OCI-M1 (cell line): ENCODE measurements around the gene TRMO.

ENCODE experiments used
- DNase-seq: peaks from one replicate; lab custom pipeline; 2025; lab: John Stamatoyannopoulos, UW

Gene TRMO

DNA sequence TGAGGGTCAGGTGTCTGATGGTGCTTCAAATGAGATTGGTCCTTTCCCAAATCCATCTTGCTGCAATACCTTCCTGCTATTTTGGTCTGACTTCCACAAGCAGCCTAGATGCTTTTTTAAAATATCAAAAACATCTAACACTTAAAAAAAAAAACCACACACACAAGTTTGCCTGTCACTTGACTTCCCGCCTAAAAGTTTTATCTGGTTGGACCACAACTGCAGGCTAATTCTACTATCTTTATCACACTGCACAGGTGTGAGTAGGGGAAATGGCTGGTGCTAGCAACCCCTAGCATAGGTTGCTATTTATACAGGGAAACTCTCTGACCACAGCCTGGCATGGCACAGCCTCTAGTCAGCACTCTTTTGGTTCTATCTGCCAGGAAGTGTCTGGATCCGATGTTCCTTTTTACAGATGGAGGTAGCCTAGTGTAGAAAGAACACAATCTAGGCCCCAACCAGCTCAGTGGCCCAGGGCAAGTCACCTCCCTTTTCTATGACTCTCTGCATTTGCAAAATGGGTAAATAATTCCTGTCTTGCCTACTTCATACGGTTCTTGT is 15.9 kb upstream of the TRMO start, which contains the start of gene HEMGN:
Gene HEMGN, minus strand, starts transcription at position 92 of the 564 bp plus-strand sequence. Its CDS starts 36 bp downstream, at position 56.
- DNase-seq, result peak; percentile 93

DNA sequence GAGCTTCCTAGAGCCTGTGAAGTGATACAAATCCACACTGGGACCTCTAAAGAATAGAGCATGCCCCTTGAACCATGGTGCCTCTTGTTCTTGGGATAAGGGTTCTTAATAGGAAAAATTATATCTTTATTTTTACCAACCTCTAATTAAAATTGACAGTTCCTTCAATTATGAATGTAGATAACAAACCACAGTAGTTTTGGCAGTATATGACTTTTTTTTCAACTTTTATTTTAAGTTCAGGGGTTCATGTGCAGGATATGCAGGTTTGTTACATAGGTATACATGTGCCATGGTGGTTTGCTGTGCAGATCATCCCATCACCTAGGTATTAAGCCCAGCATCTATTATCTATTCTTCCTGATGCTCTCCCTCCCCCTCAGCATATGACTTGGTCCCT is 14.7 kb upstream of the TRMO start:
- DNase-seq, result no peak

DNA sequence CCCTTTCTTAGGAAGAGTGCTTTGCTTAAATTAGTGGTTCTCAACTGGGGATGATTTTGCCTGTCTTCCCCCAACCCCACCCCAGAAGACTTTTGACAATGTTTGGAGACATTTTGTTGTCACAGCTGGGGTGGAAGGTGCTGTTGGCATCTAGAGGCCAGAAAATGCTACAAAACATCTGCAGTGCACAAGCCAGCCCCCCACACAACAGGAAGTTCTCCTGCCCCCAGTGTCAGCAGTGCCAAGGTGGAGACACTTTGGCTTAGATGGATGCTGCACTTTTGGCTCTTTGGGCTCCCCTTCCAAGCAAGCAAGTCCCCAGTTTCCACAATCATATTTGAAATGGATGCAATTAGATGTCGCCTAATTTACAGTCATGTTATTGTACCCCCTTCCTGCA is 13.0 kb upstream of the TRMO start:
- no peak for DNase-seq

- DNase-seq, result no peak
Observed at GRCh38 chr9:97934321-97935115, 12.2 kb upstream of the TRMO start.

GRCh38 chr9:97933297-97933998 is 11.1 kb upstream of the TRMO start:
- DNase-seq, result peak; percentile 12

DNA sequence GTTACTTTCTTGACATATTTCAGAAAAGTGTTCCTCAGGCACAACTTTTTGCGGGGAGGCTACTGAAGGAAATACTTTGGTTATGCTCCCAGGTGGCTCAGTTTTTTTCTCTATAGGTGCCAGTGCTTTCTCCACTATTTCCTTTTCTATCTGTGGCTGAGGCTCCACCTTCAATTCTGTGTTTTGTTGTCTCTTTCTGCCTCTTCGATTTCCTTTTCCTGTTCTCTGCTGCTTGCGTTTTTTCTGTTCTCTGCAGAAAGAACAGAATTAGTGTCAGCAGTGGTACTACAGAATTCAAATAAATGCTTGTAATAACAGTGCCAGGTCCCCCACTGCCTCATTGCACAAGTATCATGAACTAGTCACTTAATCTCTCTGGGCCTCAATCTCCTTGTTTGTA is 8.7 kb upstream of the TRMO start:
- DNase-seq, result no peak

DNA sequence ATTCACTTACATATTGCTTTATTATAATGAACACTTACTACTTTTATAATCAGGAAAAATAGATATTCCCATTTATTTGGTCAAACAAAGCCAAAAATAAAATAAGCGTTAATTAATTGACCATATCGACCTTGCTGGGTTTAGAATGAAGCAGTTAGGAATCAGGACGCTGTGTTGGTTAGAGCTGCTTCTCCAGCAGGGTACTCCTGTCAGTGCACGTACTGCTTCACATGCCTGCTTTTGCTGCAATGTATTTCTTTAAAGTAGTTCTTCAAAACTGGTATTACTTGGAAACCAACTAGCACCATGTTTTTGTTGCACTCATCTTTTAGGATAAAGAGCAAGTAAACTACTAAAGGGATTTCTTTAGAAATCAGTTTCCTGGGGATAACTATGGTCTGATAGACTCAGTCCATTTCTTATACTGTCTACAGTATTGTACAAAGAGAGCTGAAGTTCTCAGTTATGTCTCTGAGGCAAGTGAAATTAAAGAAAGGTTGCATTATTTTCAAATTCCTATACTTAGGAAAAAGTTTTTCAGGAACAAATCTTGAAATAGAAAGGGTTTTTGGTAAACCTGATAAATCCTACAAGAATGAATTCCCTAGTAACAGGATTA is 6.8 kb upstream of the TRMO start:
- DNase-seq, result no peak

DNA sequence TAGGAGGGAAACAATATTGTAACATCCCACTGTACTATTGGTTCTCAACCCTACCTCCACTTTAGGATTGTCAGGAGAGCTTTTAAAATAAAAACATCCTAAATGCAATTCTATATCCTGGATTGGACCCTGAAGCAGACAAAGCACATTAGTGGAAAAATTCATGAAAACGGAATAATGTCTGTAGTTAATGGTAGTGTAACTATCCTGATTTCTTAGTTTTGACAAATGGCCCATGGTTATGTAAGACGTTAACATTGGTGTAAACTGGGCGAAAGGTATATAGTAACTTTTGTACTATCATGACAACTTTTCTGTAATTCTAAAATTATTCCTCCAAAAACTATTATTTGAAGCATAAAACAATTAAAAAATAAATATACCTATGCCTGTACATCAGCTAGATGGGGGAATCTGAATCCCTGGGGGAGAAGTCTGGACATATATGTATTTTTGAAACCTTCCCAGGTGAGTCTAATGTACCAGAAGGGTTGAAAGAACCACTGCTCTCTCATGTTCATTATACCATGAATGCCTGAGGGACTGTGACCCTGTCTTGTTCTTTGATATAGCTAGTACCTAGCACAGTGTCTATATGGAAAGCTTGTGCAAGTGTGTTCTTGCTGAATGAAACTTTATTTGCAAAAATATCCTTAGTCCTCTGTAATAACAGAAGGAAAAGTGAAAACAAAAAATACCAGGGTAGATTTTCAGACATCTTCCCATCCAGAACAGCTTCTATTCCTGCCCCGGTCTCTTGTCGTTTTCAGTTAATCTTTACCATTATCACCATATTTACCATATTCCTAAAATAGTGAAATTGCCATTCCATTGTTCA is 3.4 kb upstream of the TRMO start:
- no peak for DNase-seq

DNA sequence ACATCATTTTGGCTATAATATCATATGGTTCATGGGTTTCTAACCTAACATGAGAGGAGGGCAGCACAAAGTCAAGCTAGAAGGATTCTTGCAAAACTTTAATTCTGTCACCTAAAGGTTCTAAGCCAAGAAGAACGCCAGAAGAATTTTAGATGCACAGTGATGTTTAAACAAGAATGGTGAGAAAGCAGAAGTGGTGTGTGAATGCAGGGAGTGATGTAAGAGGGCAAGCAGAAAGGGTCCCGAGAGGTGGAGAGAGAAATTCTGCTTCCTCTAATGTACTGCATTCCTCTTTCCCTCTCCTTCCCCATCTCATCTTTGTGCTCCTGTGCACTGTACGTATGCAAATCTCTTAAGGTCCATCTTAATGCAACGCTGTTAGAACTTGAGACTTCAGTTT is 2.1 kb upstream of the TRMO start:
- peak; percentile 72 for DNase-seq

GRCh38 chr9:97923529-97924108 is 1.3 kb upstream of the TRMO start:
- peak; percentile 93 for DNase-seq

GRCh38 chr9:97919217-97919813 is 3.0 kb downstream of the TRMO start:
- peak; percentile 59 for DNase-seq

DNA sequence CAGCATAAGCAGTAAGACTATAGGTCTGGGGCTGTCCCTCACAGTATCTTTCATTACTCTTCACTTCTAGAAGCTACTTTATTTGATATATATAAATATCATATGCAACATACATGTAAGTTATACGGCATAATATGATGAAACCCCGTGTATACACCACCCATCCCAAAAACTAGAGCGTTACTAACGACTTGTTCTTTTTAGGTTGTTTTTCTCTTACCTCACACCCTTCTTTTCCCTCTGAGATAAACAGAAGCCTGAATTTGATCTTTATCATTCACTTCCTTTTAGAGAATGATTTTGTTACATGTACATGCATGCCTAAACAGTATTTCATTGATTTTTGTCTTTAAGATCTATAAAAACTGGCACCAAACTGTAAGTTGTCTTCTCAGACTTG is 3.7 kb downstream of the TRMO start:
- DNase-seq, result peak; percentile 66

GRCh38 chr9:97911970-97912369 is 10.3 kb downstream of the TRMO start:
- DNase-seq, result no peak

DNA sequence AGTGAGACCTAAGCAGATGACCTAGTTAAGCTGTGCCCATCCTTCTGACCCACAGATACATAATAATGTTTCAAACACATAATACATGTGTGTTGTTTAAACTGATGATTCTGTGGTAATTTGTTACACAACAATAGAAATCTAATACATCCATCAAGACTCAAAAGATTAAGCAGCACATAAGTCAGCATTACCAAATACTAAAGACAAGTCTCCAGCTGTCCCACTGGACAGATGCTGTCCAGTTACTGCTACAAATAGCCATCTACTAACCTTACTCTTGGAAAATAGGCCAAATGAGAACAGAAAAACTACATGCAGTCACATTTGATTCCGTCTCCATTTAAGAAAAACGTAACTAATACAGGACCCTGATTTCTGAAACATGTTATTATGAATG is 10.8 kb downstream of the TRMO start:
- no peak for DNase-seq

- no peak for DNase-seq
Observed at GRCh38 chr9:97910357-97910756, 11.9 kb downstream of the TRMO start.

DNA sequence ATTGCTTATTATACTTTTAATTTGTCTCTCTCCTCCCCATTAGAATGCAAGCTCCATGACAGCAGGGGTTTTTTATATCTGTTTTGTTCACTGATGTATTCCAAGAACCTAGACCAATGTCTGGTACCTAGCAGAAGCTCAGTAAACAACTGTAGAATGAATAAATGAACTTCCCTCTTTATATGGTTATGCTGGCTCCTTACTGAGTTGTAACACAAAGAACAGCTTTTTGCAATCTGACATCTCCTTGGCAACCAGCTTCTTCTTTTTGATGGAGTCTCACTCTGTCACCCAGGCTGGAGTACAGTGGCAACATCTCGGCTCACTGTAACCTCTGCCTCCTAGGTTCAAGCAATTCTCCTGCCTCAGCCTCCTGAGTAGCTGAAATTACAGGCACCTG is 13.6 kb downstream of the TRMO start:
- no peak for DNase-seq

DNA sequence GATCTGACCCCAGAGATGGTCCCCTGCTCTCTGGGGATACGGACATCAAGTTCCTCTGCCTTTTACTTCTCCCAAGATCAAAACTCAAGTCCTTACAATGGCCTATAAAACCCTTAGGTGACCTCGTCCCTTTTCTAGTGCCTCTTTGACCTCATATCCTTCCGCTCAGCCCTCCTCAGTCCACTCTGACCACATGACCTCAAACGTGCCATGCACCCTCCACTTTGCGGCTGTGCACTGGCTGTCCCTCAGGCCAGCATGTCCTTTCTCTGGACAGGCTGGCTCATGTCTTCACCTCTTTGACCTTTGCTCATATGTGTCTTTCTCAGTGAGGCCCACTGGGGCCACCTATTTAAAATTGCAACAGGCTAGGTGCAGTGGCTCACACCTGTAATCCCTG is 14.7 kb downstream of the TRMO start:
- no peak for DNase-seq

DNA sequence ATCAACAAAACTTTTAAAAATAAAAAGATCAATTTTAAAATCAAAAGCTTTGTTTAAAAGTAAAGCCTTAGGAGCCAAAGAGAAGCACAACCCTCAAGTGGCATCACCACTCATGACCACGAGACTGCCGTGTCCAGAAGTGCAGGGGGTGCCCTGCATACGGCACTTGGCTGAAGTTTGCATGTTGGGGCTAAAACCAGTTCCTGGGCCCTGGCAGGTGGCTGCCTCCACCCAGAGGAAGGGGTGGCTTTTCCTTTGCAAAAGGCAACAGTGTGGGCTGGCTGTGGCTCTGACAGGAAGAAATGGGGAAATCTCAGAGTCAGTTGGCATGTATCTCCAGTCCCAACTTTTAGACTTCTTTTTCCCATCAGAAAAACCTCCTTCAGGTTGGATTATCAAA is 15.3 kb downstream of the TRMO start:
- DNase-seq, result no peak

- peak; percentile 63 for DNase-seq
Observed at GRCh38 chr9:97906236-97906831, 16.0 kb downstream of the TRMO start.

DNA sequence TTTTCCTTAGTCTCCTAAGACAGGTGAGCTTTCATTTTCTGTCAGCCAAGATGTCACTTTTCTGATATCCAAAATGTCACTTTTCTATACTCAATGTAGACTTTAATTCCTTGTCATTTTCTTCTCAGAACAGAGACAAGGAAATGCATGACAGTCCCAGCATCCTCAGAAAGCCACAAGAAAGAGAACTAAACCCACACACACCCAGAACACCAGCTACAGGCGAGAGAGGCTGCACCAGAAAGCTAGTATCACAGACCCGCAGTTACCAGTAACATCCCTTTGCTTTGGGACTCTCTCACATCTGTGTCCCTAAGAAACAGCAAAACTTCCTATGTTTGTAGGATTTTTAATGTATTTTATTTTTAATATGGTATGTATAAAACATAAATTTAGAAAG is 17.1 kb downstream of the TRMO start:
- DNase-seq, result no peak

GRCh38 chr9:97904725-97905124 is 17.6 kb downstream of the TRMO start:
- DNase-seq, result no peak
